GM12872 (cell line): Measurements from ENCODE around the gene CLDN6.

ENCODE experiments used
- CTCF ChIP-seq: IDR thresholded peaks from 3 replicates; pipeline ENCODE4 v1.5.1; 2011; ENCODE audit warnings: low read depth, mild to moderate bottlenecking, low read length, moderate library complexity; ENCODE audit not compliant: insufficient read depth

Gene CLDN6

DNA sequence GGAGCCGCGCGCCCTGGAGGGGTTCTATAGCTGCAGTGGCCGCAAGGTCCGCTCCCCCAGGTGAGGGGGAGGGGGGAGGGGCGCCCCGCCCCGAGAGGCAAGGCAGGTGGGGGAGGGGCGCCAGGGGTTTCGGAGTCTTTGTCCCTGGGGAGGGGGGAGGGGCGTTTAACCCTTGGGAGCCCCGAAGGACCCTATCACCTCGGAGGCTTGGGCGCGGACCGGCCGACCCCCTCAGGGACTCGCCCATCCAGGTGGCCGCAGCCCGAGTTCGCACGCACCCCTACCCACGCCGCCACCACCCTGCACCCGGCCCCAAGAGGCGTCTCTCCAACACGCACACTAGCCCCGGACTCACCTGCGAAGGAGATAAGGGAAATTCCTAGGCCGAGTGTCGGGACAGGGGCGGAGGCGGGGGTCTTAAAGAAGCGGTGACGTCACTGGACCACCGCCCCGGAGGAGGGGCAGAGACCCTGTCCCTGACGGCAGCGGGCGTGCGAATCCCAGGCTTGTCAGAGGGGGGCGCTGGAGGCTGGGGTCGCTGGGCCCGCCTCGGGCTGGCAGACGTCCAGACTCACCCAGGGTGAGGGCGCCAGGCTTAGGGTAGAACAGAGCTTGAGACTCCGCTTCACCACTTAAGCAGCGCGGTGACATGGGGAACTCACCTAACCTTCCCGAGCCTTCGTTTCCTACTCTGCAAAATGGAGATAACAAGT is at the start of gene CLDN6:
Gene CLDN6 (minus strand): TSS at position 390 of the 713 bp plus-strand sequence. CDS start 2,162 bp downstream, outside the sequence.
- peak; percentile 50 for TF ChIP-seq CTCF

DNA sequence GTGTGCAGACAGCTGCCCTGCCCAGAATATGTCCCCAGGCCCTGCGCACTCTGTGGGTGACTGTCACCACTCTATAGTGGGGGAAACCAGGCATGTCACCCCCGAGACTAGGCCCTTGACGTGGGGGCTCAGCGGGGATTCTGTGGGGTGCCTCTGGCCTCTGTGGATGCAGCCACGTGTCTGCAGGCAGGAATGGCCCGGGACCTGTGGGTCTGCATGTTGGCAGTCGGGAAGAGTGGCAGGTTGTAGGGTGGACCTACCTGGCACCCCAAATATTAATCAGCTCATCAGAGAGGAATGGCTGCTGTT is 48.4 kb upstream of the CLDN6 start:
- TF ChIP-seq CTCF, result no peak

- no peak for TF ChIP-seq CTCF
Observed at GRCh38 chr16:3065742-3066439, 47.9 kb upstream of the CLDN6 start.

DNA sequence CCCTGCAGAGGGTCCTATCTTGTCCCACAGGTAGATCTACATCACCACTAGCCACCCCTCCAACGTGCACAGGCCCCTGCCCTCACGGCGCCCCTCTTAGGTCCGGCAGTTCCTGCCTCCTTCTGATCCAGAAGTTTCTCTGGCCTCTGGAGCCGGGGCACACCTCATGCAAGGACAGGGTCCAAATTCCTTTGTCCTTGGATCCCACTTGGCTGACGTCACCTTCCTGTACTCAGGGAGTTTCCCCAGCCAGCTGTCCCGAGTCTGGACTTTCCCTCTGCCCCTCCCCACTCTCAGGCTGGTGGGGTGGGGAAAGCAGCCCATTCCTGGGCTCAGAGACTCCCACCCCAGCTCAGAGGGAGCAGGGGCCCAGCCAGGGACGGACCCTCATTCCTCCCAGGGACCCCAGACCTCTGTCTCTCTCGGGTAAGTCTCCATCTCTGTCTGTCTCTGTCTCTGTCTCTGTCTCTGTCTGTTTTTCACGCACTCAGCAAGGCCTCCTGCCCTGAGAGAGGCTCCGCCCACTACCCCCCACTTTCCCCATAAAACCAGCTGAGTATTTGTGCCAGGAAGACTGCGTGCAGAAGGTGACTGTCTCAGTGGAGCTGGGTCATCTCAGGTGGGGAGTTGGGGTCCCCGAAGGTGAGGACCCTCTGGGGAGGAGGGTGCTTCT is 47.2 kb upstream of the CLDN6 start, which contains the start of gene IL32:
Gene IL32 (plus strand): TSS at position 572 of the 673 bp plus-strand sequence. CDS start 172 bp downstream, outside the sequence.
- TF ChIP-seq CTCF, result no peak

DNA sequence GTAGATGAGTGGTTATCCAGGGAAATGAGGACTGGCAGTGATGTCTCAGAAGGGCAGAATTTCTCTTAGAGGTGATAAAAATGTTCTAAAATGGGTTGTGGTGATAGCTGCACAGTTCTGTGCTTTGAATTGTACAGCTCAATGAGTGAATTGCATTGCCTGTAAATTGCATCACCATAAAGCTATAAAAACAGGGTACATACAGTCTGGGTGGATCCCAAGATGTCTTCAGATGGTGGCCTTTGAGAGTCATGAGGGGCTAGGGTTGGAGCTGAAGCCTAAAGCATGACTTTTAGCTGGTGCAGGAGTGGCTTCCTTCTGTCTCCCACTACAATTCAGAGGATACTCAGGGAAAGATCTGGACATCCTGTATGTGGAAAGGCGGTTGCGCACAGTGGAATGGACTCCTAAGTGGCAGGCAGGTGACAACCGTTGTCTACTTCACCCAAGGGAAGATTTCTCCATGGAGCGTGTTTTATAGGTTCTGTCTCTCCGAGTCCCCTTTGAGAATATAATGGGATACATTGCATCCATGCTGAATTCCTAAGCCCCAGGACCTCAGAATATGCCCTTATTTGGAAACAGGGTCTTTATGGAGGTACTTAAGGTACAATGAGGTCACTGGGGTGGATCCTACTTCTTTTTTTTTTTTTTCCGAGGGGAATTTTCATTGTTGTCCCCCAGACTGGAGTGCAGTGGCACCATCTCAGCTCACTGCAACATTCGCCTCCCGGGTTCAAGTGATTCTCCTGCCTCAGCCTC is 45.8 kb upstream of the CLDN6 start:
- TF ChIP-seq CTCF, result no peak

DNA sequence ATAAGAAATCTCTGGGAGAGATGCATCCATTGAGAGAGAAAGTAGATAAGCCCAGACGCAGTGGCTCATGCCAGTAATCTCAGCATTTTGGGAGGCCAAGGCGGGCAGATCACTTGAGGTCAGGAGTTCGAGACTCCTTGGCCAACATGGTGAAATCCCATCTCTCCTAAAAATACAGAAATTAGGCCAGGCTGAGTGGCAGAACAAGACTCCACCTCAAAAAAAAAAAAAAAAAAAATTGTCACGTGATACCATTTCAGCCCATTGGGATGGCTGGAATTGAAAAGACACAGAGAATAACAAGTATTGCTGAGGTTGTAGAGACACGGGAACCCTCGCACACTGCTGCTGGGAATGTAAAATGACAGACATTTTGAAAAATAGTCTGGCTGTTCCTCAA is 44.6 kb upstream of the CLDN6 start:
- TF ChIP-seq CTCF, result no peak
